IgD-negative memory B cell (primary cell): ENCODE results near the gene ZNF169. TPM values are rescaled to one million over a fixed set of nuclear protein-coding genes. Genes with fewer than 3 reads are reported as not detected.

Source experiments
- polyA plus RNA-seq: library from polyadenylated mRNA; unstranded; fragments of 300-500 nt; fragmentation: Illumina TruSeq; gene quantifications from one replicate; pipeline ENCODE4 v1.2.3, GENCODE V29; 2021

ZNF169 gene
- polyA plus RNA-seq, 1 donor from 2014 or later = 3.2 TPM

Other genes with a start within 250 kb of the ZNF169 start
- gene PTPDC1, start 174.8 kb upstream of the ZNF169 start, polyA plus RNA-seq = 2.7 TPM
- not detected for gene NUTM2F, start 69.3 kb downstream of the ZNF169 start, polyA plus RNA-seq